GM12875 (cell line): ENCODE results near the gene PPL.

Experiments used
- H3K4me3 ChIP-seq: one replicate; pipeline ENCODE4 v1.5.1; 2011; ENCODE audit warnings: low read depth, low read length, control low read depth
- TF ChIP-seq, protein P1 (sequence below): IDR thresholded peaks from 2 replicates; pipeline ENCODE4 v1.5.1; 2011; ENCODE audit warnings: low read depth, mild to moderate bottlenecking, control low read depth, inconsistent platforms, low read length, moderate library complexity, borderline replicate concordance; ENCODE audit not compliant: insufficient read depth

The PPL gene

DNA sequence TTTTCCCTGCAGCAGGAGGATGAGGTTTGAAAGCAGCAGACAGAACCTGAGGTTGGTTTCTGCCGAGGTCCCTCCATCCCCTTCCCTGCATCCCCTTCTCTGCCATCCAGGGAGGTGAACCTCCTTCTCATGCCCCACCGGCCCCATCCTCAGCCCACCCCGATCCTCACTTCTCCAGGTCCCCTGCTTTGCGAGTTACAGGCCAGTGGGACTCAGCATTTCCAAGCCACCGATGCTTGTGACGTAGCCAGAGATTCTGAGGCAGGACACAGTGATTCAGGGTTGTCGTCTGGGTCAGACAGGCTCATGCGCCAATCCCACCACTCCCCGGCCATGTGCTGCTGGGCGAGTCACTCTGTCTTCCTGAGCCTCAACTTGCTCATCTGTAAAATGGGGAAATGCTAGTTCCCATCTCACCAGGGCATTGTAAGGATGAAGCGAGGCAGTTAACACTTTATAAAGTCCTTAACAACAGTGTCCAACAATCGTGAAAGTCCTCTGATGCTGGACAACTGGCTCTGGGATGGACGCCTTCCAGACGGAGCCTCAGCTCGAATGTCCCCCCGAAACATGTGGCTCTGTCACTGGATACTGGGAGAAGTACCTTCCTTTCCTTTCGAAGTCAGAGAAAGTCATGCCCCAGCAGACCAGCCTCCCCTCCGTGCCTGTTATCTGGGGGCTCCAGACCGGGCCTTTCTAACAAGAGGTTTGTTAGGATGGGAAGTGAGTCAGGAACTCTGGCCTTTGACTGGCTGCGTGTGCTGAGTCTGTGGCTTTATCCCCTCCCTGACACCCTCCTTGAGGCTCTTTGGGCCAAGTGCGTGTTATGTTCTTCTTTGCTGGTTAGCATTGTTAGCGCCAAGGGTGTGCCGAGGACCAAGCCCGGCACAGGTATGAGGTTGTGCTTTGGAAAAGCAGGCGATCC is 43.0 kb upstream of the PPL start:
- TF ChIP-seq, protein P1, sequence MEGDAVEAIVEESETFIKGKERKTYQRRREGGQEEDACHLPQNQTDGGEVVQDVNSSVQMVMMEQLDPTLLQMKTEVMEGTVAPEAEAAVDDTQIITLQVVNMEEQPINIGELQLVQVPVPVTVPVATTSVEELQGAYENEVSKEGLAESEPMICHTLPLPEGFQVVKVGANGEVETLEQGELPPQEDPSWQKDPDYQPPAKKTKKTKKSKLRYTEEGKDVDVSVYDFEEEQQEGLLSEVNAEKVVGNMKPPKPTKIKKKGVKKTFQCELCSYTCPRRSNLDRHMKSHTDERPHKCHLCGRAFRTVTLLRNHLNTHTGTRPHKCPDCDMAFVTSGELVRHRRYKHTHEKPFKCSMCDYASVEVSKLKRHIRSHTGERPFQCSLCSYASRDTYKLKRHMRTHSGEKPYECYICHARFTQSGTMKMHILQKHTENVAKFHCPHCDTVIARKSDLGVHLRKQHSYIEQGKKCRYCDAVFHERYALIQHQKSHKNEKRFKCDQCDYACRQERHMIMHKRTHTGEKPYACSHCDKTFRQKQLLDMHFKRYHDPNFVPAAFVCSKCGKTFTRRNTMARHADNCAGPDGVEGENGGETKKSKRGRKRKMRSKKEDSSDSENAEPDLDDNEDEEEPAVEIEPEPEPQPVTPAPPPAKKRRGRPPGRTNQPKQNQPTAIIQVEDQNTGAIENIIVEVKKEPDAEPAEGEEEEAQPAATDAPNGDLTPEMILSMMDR = no peak
- no peak overlapping the region for H3K4me3 ChIP-seq

DNA sequence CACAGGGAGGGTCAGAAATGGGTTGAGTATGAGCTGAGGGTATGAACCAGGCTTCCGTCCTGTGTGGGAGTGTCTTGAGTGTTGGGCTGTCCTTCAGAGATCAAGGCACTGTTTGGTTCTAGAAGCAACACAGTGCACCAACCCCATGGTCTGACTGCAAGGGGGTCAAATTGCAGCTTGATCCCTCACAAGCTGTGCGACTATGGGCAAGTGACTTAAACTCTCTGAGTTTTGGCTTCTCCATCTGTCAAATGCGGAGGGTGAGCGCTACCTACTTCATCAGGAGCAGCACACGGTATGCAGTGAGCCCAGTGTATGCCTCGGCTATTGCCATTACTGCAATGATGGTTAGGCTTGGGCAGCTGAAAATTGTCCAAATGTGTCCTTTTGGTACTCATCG is 42.2 kb upstream of the PPL start:
- TF ChIP-seq, protein P1 = no peak

DNA sequence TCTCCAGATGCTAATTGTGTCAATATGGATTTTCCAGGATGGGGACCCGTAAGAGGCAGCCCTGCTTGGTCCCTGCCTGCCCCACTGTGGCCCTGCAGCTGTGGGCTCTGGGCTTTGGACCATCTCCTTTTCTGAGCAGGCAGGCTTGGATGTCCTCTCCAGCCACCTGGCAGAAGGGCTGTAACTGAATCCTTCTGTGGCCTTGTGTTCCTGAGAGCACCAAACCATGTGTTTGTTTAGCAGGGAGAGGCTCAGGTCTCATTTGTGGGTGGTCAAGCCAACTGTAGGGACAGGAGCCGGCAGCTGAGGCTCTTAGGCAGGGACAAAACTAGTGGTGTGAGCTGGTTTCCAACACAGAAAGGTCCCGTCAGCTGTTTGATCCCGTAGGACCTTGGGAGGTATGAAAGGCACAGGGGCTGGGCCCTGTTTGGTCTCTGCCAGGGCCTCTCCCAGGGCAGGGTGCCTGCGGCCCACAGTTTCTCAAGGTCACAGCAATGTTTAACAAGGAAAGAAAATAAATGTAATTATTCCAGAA is 39.7 kb upstream of the PPL start:
- no peak overlapping the region for H3K4me3 ChIP-seq
- TF ChIP-seq, protein P1 = no peak

More for the DNA sequence above, 42.2 kb upstream of the PPL start:
- H3K4me3 ChIP-seq = no peak overlapping the region

DNA sequence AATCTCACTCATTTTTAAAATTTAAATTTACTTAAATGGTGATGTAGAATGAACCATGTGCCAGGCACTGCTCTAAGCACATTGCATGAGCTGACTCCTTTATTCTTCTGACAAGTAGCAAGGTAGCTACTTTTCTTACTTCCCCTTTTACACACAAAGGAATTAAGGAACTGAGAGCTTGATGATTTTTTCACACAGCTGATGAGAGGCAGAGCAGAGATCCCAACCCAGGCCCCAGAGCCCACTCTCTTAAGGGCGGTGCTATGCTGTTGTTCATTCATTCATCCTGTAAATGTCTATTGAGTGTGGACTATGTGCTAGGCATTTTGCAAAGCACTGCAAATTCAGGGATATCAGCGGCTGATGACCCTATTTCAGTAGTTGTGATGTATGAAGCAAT is 39.1 kb upstream of the PPL start:
- H3K4me3 ChIP-seq = no peak overlapping the region
- TF ChIP-seq, protein P1 = no peak

DNA sequence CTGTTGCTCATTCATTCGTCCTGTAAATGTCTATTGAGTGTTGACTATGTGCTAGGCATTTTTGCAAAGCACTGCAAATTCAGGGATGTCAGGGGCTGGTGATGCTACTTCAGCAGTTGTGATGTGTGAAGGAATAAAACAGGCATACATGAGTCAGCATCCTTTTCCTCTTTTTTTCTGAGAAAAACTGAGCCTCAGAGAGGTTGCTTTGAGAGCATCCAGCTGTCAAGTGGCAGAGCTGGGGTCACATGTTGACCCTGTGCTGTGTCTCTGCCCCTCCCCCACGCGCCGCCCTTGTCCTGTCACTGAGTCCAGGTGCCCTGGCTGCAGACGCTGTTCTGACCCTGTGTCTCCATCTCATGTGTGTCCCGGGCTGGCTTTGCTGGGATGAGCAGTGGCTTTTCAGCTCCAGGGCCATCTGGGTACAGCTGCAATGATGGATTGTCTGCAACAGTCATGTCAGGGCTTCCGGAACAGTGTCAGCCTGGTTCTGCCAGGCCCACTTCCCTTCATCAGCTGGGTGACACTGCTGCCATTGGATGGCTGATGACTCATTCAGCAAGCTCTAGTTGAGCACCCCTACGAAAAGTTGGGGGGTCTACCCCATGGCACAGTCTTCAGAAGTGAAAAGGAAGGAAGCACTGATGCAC is 36.1 kb upstream of the PPL start:
- TF ChIP-seq, protein P1 = no peak
- no peak overlapping the region for H3K4me3 ChIP-seq

DNA sequence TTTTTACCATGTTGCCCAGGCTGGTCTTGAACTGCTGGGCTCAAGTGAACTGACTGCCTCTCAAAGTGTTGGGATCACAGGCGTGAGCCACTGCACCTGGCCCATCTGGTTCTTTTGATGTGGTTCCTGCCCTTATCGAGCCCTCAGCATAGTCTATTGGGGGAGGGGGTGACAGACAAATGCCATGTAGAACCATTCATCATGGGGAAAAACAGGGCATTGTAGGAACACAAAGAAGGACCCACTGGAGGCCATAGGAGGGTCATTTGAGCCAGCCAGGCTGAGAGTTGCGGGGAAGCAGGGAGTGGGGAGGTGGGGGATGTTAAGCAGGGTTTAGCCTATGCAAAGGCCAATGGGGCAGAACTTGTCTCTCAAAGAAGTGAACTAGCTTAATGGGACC is 33.1 kb upstream of the PPL start:
- no peak overlapping the region for H3K4me3 ChIP-seq
- TF ChIP-seq, protein P1 = no peak
